ENCODE measurements around the gene ATG4A. TPM values are rescaled to one million over a fixed set of nuclear protein-coding genes. Genes with fewer than 3 reads are reported as not detected.

ATG4A gene
- total and polyA plus RNA-seq, 9 of the 15 experiments (the other 6 are each of a cell fraction or from before 2014, with no cell fraction given), result 7.3 to 24.5 (median 16.6) TPM

- no peak for TF ChIP-seq UBTF (IDR thresholded peaks at IDR 0.05; ENCODE audit: borderline replicate concordance in 1 of 2, low read depth in 2 of 2, low read length in 2 of 2)
- no peak for TF ChIP-seq ZNF512 (tag; IDR thresholded peaks at IDR 0.05)
- no peak for TF ChIP-seq ZNF311 (CRISPR knock-in tag; IDR thresholded peaks at IDR 0.05)
- TF ChIP-seq PHB2 (IDR thresholded peaks at IDR 0.05; ENCODE audit: low read depth), result no peak
- no peak for TF ChIP-seq SRSF7 (optimal IDR thresholded peaks at IDR 0.05; ENCODE audit: low read depth, low read length)
- TF ChIP-seq PURB (CRISPR knock-in tag; IDR thresholded peaks at IDR 0.05; ENCODE audit: low read depth), result no peak
- TF ChIP-seq ZNF277 (CRISPR knock-in tag; IDR thresholded peaks at IDR 0.05; ENCODE audit: borderline replicate concordance), result no peak
- no peak for TF ChIP-seq ZNF717 (CRISPR knock-in tag; IDR thresholded peaks at IDR 0.05)
- no peak for TF ChIP-seq POLR2G (IDR thresholded peaks at IDR 0.05; ENCODE audit: low read depth, low read length)
- TF ChIP-seq KDM5B (IDR thresholded peaks at IDR 0.05; ENCODE audit: insufficient replicate concordance, low read depth, low read length), result no peak
- TF ChIP-seq HES1 (IDR thresholded peaks at IDR 0.05; ENCODE audit: low read depth), result 0 out of 2 replicates have a peak, but pooled peaks have one; percentile 29
- TF ChIP-seq DMBX1 (CRISPR knock-in tag; IDR thresholded peaks at IDR 0.05; ENCODE audit: borderline replicate concordance), result peak; percentile 60; the same call in 1 of the 2 replicates
- TF ChIP-seq STAT5B (CRISPR knock-in tag; IDR thresholded peaks at IDR 0.05), result no peak
- TF ChIP-seq HOXB6 (CRISPR knock-in tag; IDR thresholded peaks at IDR 0.05; ENCODE audit: borderline replicate concordance), result no peak
- TF ChIP-seq RNF219 (CRISPR knock-in tag; IDR thresholded peaks at IDR 0.05), result no peak
- peak; percentile 87 for TF ChIP-seq ZNF507 (tag; conservative IDR thresholded peaks at IDR 0.05)
- TF ChIP-seq SOX6 (IDR thresholded peaks at IDR 0.05), result peak; percentile 91
- TF ChIP-seq ZNF830 (CRISPR knock-in tag; IDR thresholded peaks at IDR 0.05), result no peak
- TF ChIP-seq HDAC6 (IDR thresholded peaks at IDR 0.05; ENCODE audit: low read depth, low read length), result no peak
These were observed 3.1 kb upstream of the ATG4A start (continued) for GRCh38 chrX:108088511-108088910.

All from K562 (cell line).